Kidney epithelial cell (primary cell): ENCODE data around the gene SLC13A2. TPM values are rescaled to one million over a fixed set of nuclear protein-coding genes. Genes with fewer than 3 reads are reported as not detected.

Source experiments
- DNase-seq: peaks from one replicate; pipeline ENCODE4 v3.0.0-alpha.2; 2010; ENCODE audit warnings: low read depth
- H3K27me3 ChIP-seq: 2 replicates; pipeline ENCODE4 v1.6.0; 2011; ENCODE audit warnings: low read length; ENCODE audit not compliant: control insufficient read depth, insufficient read depth
- H3K36me3 ChIP-seq: 2 replicates; pipeline ENCODE4 v1.5.1; 2011; ENCODE audit warnings: low read length; ENCODE audit not compliant: control insufficient read depth, insufficient read depth
- H3K4me3 ChIP-seq: 2 replicates; pipeline ENCODE4 v1.5.1; 2011; ENCODE audit warnings: low read depth, mild to moderate bottlenecking, control low read depth, low read length
- CTCF ChIP-seq: IDR thresholded peaks from 2 replicates; pipeline ENCODE4 v1.5.1; 2011; ENCODE audit warnings: mild to moderate bottlenecking, moderate library complexity, low read length, control low read depth, inconsistent platforms; ENCODE audit not compliant: insufficient read depth, poor library complexity, severe bottlenecking
- total RNA-seq: library from RNA; depleted of rRNA; stranded (reverse); fragments of >200 nt; gene quantifications from 2 replicates; pipeline ENCODE4 v1.2.3, GENCODE V29; 2015

Gene SLC13A2
- total RNA-seq, 1 donor from 2014 or later: not detected

- peaks cover 21% of the 10 kb centered on the region for H3K27me3 ChIP-seq
- TF ChIP-seq CTCF: no peak
- DNase-seq: no peak
- no peaks in the 10 kb centered on the region for H3K36me3 ChIP-seq
- no peak overlapping the region for H3K4me3 ChIP-seq
Observed at GRCh38 chr17:28493460-28493859, 20.0 kb downstream of the SLC13A2 start.

- Histone ChIP-seq H3K36me3 (no peaks in the 10 kb centered on the region), H3K4me3 (no peak overlapping the region), H3K27me3 (peaks cover 31% of the 10 kb centered on the region)
- no peak for DNase-seq
- peak; percentile 95 for TF ChIP-seq CTCF
Observed at GRCh38 chr17:28494445-28495188, 21.2 kb downstream of the SLC13A2 start.

GRCh38 chr17:28495635-28496034, 22.2 kb downstream of the SLC13A2 start:
- DNase-seq: no peak
- TF ChIP-seq CTCF: no peak
- Histone ChIP-seq H3K27me3 (peaks cover 29% of the 10 kb centered on the region), H3K36me3 (no peaks in the 10 kb centered on the region), H3K4me3 (no peak overlapping the region)

GRCh38 chr17:28497931-28498330, 24.5 kb downstream of the SLC13A2 start:
- H3K4me3 ChIP-seq: no peak overlapping the region
- no peak for TF ChIP-seq CTCF
- DNase-seq: no peak
- no peaks in the 10 kb centered on the region for H3K36me3 ChIP-seq
- peaks cover 29% of the 10 kb centered on the region for H3K27me3 ChIP-seq

GRCh38 chr17:28498652-28499363, 25.4 kb downstream of the SLC13A2 start:
- Histone ChIP-seq H3K36me3 (no peaks in the 10 kb centered on the region), H3K4me3 (no peak overlapping the region), H3K27me3 (peaks cover 26% of the 10 kb centered on the region)
- DNase-seq: no peak
- TF ChIP-seq CTCF: no peak

GRCh38 chr17:28499364-28499664, 25.9 kb downstream of the SLC13A2 start:
- H3K27me3 ChIP-seq: peaks cover 26% of the 10 kb centered on the region
- no peak overlapping the region for H3K4me3 ChIP-seq
- no peak for TF ChIP-seq CTCF
- H3K36me3 ChIP-seq: no peaks in the 10 kb centered on the region
- no peak for DNase-seq
